ENCODE data around the gene ACP6. TPM values are rescaled to one million over a fixed set of nuclear protein-coding genes. Genes with fewer than 3 reads are reported as not detected.

ACP6 gene
- polyA plus RNA-seq, 3 donors = 2.0 to 4.1 (median 2.1) TPM

DNA sequence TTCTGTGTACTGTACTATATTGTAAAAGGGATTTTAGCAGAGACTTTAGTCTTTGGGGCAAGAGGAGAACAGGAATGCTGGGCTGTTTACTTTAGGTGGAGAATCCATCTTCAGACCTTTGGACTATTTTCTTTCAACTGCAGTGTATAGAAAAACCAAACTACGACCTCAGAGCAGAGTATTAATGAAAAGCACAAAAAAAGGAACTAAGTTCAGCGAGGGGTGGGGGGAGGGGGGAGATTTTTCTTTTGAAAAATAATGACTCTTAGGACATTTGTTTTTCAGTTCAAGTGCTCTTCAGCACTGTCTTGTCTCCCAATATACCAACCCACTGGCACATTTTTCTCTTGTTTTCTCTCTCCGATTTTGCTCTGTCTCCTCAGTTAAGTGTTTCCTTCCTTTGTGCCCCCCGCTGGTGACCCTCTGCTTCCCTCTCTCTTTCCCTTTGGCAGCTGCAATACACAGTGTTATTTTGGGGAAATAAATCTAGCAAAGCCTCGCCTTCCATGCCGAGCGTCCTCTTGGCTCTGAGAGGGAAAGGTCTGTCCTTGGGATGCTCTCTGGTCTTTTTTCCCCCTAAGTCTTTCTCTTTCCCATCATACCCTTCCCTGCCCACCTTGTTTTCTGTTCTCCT is 44.8 kb downstream of the ACP6 start:
- H3K4me3 ChIP-seq (replicated peaks in 1 of 3; ENCODE audit: low read depth in 2 of 3, low read length in 3 of 3) = peak overlapping the region in 2 of 3 experiments; percentile 26 to 64
- peak overlapping the region; percentile 57 for H2AFZ ChIP-seq (ENCODE audit: insufficient read depth, low read depth, low read length, poor library complexity, severe bottlenecking)
- H3K27ac Mint-ChIP-seq = peak overlapping the region in 6 of 7 donors; percentile 9 to 81 (median 64)
- H3K4me2 ChIP-seq (replicated peaks; ENCODE audit: extremely low read depth, low read length, poor library complexity, severe bottlenecking) = peak overlapping the region; percentile 69
- H3K27me3 ChIP-seq (ENCODE audit: control insufficient read depth in 2 of 2, insufficient read depth in 2 of 2, low read length in 2 of 2) = no peaks in the 10 kb centered on the region
- no peaks in the 10 kb centered on the region for H3K9me3 ChIP-seq (replicated peaks in 1 of 2; ENCODE audit: control insufficient read depth in 1 of 2, insufficient read depth in 1 of 2, low read length in 2 of 2)
- H3K27me3 Mint-ChIP-seq (ENCODE audit: low read depth in 3 of 3) = peaks cover 3 to 5% (median 4%) of the 10 kb centered on the region in 3 donors
- H3K27ac ChIP-seq (ENCODE audit: low read depth in 1 of 2, low read length in 2 of 2) = peak overlapping the region in 1 of 2 donors; percentile 50
- no peaks in the 10 kb centered on the region for H4K20me1 ChIP-seq (ENCODE audit: insufficient read depth, low read length)
- peaks cover 1 to 2% of the 10 kb centered on the region in 2 donors for H3K36me3 Mint-ChIP-seq
- intact Hi-C loops (cut with micrococcal nuclease) = loop anchor here in 1 of 2 donors (10.0 kb wide), 1 partner anchor 351 kb away; no protein-coding TSS in a partner anchor
- no peaks in the 10 kb centered on the region for H3K9me3 Mint-ChIP-seq
- peaks cover 29 to 30% of the 10 kb centered on the region in 2 donors for H3K4me1 ChIP-seq (ENCODE audit: control insufficient read depth in 1 of 2, insufficient read depth in 2 of 2, low read length in 2 of 2)
- TF ChIP-seq, protein P1, sequence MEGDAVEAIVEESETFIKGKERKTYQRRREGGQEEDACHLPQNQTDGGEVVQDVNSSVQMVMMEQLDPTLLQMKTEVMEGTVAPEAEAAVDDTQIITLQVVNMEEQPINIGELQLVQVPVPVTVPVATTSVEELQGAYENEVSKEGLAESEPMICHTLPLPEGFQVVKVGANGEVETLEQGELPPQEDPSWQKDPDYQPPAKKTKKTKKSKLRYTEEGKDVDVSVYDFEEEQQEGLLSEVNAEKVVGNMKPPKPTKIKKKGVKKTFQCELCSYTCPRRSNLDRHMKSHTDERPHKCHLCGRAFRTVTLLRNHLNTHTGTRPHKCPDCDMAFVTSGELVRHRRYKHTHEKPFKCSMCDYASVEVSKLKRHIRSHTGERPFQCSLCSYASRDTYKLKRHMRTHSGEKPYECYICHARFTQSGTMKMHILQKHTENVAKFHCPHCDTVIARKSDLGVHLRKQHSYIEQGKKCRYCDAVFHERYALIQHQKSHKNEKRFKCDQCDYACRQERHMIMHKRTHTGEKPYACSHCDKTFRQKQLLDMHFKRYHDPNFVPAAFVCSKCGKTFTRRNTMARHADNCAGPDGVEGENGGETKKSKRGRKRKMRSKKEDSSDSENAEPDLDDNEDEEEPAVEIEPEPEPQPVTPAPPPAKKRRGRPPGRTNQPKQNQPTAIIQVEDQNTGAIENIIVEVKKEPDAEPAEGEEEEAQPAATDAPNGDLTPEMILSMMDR (IDR thresholded peaks at IDR 0.05) = peak; percentile 16
- no peaks in the 10 kb centered on the region for H3K79me2 ChIP-seq (ENCODE audit: insufficient read depth, low read length)
- peak overlapping the region; percentile 72 to 84 for H3K4me3 Mint-ChIP-seq
- no peaks in the 10 kb centered on the region for H3K36me3 ChIP-seq (replicated peaks in 1 of 2; ENCODE audit: control insufficient read depth in 1 of 2, insufficient read depth in 2 of 2, low read length in 2 of 2)
- WGBS (ENCODE audit: insufficient coverage) = 0% methylated on average over 1 of the region's 7 CpGs
- H3K9ac ChIP-seq (ENCODE audit: insufficient read depth, low read length, poor library complexity, severe bottlenecking) = peak overlapping the region; percentile 22
- DNase-seq = peak in 1 of 3 donors; percentile 10
- peaks cover 20% of the 10 kb centered on the region for H3K4me1 Mint-ChIP-seq

DNA sequence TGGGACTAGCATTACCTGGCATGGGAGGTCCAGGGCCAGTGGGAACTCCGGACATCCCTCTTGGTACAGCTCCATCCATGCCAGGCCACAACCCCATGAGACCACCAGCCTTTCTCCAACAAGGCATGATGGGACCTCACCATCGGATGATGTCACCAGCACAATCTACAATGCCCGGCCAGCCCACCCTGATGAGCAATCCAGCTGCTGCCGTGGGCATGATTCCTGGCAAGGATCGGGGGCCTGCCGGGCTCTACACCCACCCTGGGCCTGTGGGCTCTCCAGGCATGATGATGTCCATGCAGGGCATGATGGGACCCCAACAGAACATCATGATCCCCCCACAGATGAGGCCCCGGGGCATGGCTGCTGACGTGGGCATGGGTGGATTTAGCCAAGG is 45.8 kb downstream of the ACP6 start:
- H3K27ac ChIP-seq (ENCODE audit: low read depth in 1 of 2, low read length in 2 of 2) = no peak overlapping the region
- intact Hi-C loops (cut with micrococcal nuclease) = loop anchor here in 1 of 2 donors (10.0 kb wide), 1 partner anchor 350 kb away; no protein-coding TSS in a partner anchor
- H3K4me1 ChIP-seq (ENCODE audit: control insufficient read depth in 1 of 2, insufficient read depth in 2 of 2, low read length in 2 of 2) = peaks cover 29 to 30% of the 10 kb centered on the region in 2 donors
- H3K9ac ChIP-seq (ENCODE audit: insufficient read depth, low read length, poor library complexity, severe bottlenecking) = no peak overlapping the region
- Mint-ChIP-seq H3K36me3 (peaks cover 2 to 3% of the 10 kb centered on the region in 2 donors), H3K27ac (no peak overlapping the region), H3K27me3 (ENCODE audit: low read depth in 3 of 3) (peaks cover 3 to 5% (median 4%) of the 10 kb centered on the region in 3 donors), H3K4me1 (peaks cover 20% of the 10 kb centered on the region), H3K9me3 (no peaks in the 10 kb centered on the region), H3K4me3 (no peak overlapping the region)
- DNase-seq = no peak
- no peaks in the 10 kb centered on the region for H4K20me1 ChIP-seq (ENCODE audit: insufficient read depth, low read length)
- H3K4me2 ChIP-seq (replicated peaks; ENCODE audit: extremely low read depth, low read length, poor library complexity, severe bottlenecking) = no peak overlapping the region
- TF ChIP-seq, protein P1 (IDR thresholded peaks at IDR 0.05) = no peak
- no peaks in the 10 kb centered on the region for H3K36me3 ChIP-seq (replicated peaks in 1 of 2; ENCODE audit: control insufficient read depth in 1 of 2, insufficient read depth in 2 of 2, low read length in 2 of 2)
- H3K79me2 ChIP-seq (ENCODE audit: insufficient read depth, low read length) = no peaks in the 10 kb centered on the region
- no peaks in the 10 kb centered on the region for H3K27me3 ChIP-seq (ENCODE audit: control insufficient read depth in 2 of 2, insufficient read depth in 2 of 2, low read length in 2 of 2)
- no peak overlapping the region for H3K4me3 ChIP-seq (replicated peaks in 1 of 3; ENCODE audit: low read depth in 2 of 3, low read length in 3 of 3)
- no peaks in the 10 kb centered on the region for H3K9me3 ChIP-seq (replicated peaks in 1 of 2; ENCODE audit: control insufficient read depth in 1 of 2, insufficient read depth in 1 of 2, low read length in 2 of 2)
- no peak overlapping the region for H2AFZ ChIP-seq (ENCODE audit: insufficient read depth, low read depth, low read length, poor library complexity, severe bottlenecking)
- WGBS (ENCODE audit: insufficient coverage) = 100% methylated on average over 4 of the region's 8 CpGs
